Fibroblast of pulmonary artery (primary cell): ENCODE data around the gene KCNH2.

Source experiments
- DNase-seq: peaks from one replicate; pipeline ENCODE4 v3.0.0-alpha.2; 2010; ENCODE audit warnings: low read depth
- H3K4me3 ChIP-seq: replicated peaks from 2 replicates; pipeline ENCODE4 v1.5.1; 2011; ENCODE audit warnings: low read depth, mild to moderate bottlenecking, control low read depth, low read length, moderate library complexity
- CTCF ChIP-seq: IDR thresholded peaks from 2 replicates; pipeline ENCODE4 v1.5.1; 2011; ENCODE audit warnings: mild to moderate bottlenecking, control low read depth, low read length, inconsistent platforms; ENCODE audit errors: missing control alignments

The KCNH2 gene

GRCh38 chr7:150974468-150975391 is 3.4 kb downstream of the KCNH2 start:
- peak overlapping the region; percentile 12 for H3K4me3 ChIP-seq
- TF ChIP-seq CTCF: no peak
- no peak for DNase-seq

GRCh38 chr7:150973571-150974451 is 4.3 kb downstream of the KCNH2 start:
- TF ChIP-seq CTCF: no peak
- no peak overlapping the region for H3K4me3 ChIP-seq
- DNase-seq: no peak

GRCh38 chr7:150972741-150973140 is 5.4 kb downstream of the KCNH2 start:
- no peak overlapping the region for H3K4me3 ChIP-seq

GRCh38 chr7:150972023-150972468 is 6.1 kb downstream of the KCNH2 start:
- no peak overlapping the region for H3K4me3 ChIP-seq
- no peak for TF ChIP-seq CTCF
- DNase-seq: no peak

More at GRCh38 chr7:150972741-150973140, 5.4 kb downstream of the KCNH2 start:
- no peak for DNase-seq
- no peak for TF ChIP-seq CTCF

GRCh38 chr7:150971242-150972022 is 6.7 kb downstream of the KCNH2 start:
- no peak for DNase-seq
- H3K4me3 ChIP-seq: no peak overlapping the region
- TF ChIP-seq CTCF: no peak

- no peak for TF ChIP-seq CTCF
- H3K4me3 ChIP-seq: no peak overlapping the region
- DNase-seq: no peak
Observed at GRCh38 chr7:150970424-150970823, 7.7 kb downstream of the KCNH2 start.
